ENCODE measurements around the gene FBXW12.

DNA sequence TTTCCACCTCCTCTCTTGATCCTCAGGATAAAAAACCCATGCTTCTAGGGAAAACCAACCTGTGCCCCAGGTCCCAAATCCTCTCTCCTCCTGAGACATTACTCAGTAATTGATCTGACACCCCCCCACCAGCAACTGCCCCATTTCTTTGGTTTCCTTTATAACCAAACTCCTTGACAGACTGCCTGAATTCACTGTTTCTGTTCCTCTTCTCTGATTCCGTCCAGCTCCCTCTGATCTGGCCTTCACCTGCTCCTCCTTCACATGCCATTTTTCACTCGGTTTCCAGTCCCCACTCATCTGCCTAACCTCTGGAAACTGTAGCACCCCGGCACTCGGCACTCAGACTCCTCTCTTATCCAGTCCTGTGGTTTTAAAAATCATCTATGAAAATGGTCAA lies 65.8 kb downstream of the FBXW12 start:
- TF ChIP-seq, protein P1, sequence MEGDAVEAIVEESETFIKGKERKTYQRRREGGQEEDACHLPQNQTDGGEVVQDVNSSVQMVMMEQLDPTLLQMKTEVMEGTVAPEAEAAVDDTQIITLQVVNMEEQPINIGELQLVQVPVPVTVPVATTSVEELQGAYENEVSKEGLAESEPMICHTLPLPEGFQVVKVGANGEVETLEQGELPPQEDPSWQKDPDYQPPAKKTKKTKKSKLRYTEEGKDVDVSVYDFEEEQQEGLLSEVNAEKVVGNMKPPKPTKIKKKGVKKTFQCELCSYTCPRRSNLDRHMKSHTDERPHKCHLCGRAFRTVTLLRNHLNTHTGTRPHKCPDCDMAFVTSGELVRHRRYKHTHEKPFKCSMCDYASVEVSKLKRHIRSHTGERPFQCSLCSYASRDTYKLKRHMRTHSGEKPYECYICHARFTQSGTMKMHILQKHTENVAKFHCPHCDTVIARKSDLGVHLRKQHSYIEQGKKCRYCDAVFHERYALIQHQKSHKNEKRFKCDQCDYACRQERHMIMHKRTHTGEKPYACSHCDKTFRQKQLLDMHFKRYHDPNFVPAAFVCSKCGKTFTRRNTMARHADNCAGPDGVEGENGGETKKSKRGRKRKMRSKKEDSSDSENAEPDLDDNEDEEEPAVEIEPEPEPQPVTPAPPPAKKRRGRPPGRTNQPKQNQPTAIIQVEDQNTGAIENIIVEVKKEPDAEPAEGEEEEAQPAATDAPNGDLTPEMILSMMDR (IDR thresholded peaks at IDR 0.05; ENCODE audit: extremely low read depth in 1 of 2, insufficient read depth in 1 of 2, low read depth in 1 of 2, low read length in 2 of 2), result no peak
- no peak for TF ChIP-seq POLR2A (IDR thresholded peaks at IDR 0.05; ENCODE audit: low read depth, low read length)
- no peak for TF ChIP-seq MYC (IDR thresholded peaks at IDR 0.05; ENCODE audit: low read depth, low read length)
- TF ChIP-seq POLR2AphosphoS5 (IDR thresholded peaks at IDR 0.05; ENCODE audit: insufficient read depth, low read depth, low read length), result no peak
- TF ChIP-seq EZH2 (IDR thresholded peaks at IDR 0.05; ENCODE audit: borderline replicate concordance, low read depth, low read length, severe bottlenecking), result no peak
- no peak for TF ChIP-seq GATA2 (IDR thresholded peaks at IDR 0.05; ENCODE audit: insufficient read depth, insufficient read length, low read depth, low read length)
- TF ChIP-seq, protein P2, sequence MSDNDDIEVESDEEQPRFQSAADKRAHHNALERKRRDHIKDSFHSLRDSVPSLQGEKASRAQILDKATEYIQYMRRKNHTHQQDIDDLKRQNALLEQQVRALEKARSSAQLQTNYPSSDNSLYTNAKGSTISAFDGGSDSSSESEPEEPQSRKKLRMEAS (IDR thresholded peaks at IDR 0.05; ENCODE audit: insufficient read depth, insufficient read length), result no peak
- TF ChIP-seq FOS (IDR thresholded peaks at IDR 0.05; ENCODE audit: borderline replicate concordance, insufficient read depth, low read length), result no peak
- TF ChIP-seq JUN (IDR thresholded peaks at IDR 0.05; ENCODE audit: borderline replicate concordance, insufficient read depth, insufficient read length, low read depth), result no peak
